Thymus (tissue), 11 donors: ENCODE data around the gene LRRC4C. TPM values are rescaled to one million over a fixed set of nuclear protein-coding genes. Genes with fewer than 3 reads are reported as not detected.

Source experiments
- DNase-seq, 9 donors: peaks; one replicate each; pipeline ENCODE4 v3.0.0-alpha.2; 2013; ENCODE audit warnings: low spot score in 9 of 9, low read depth in 6 of 9, missing footprints in 1 of 9
- H3K27ac ChIP-seq, 2 donors: one replicate each; pipeline ENCODE4 v1.5.1; 2013; ENCODE audit warnings: control low read depth in 1 of 2, low read depth in 1 of 2, low read length in 1 of 2, mild to moderate bottlenecking in 1 of 2, moderate library complexity in 1 of 2
- H3K27me3 ChIP-seq, 2 donors: one replicate each; pipeline ENCODE4 v1.5.1; 2013; ENCODE audit warnings: low read length in 1 of 2; ENCODE audit not compliant: control insufficient read depth in 2 of 2, insufficient read depth in 1 of 2
- H3K36me3 ChIP-seq, 2 donors: one replicate each; pipeline ENCODE4 v1.5.1; 2013; ENCODE audit warnings: low read length in 1 of 2, mild to moderate bottlenecking in 1 of 2, moderate library complexity in 1 of 2; ENCODE audit not compliant: control insufficient read depth in 2 of 2, insufficient read depth in 2 of 2
- H3K4me1 ChIP-seq, 2 donors: one replicate each; pipeline ENCODE4 v1.5.1; 2013; ENCODE audit warnings: low read length in 2 of 2; ENCODE audit not compliant: control insufficient read depth in 2 of 2, insufficient read depth in 2 of 2
- H3K4me3 ChIP-seq, 2 donors: one replicate each; pipeline ENCODE4 v1.5.1; 2013; ENCODE audit warnings: low read length in 2 of 2, control low read depth in 1 of 2, mild to moderate bottlenecking in 1 of 2
- H3K9me3 ChIP-seq, 2 donors: one replicate each; pipeline ENCODE4 v1.5.1; 2013; ENCODE audit warnings: low read length in 1 of 2, mild to moderate bottlenecking in 1 of 2; ENCODE audit not compliant: control insufficient read depth in 2 of 2, insufficient read depth in 1 of 2
- WGBS: extraction: QIAGEN DNeasy Blood & Tissue Kit; methylation state at CpG from one replicate; pipeline ENCODE4 v1.1.7; 2013; 5-methylcytosine and 5-hydroxymethylcytosine counted together
- polyA plus RNA-seq: library from polyadenylated mRNA; stranded (reverse); fragments of 200-250 nt; gene quantifications from one replicate; pipeline ENCODE4 v1.2.3, GENCODE V29; 2013
- total RNA-seq: library from RNA; stranded (reverse); fragments of 120-200 nt; gene quantifications from one replicate; pipeline ENCODE4 v1.2.4, GENCODE V29; 2013
- donor health status: healthy.

The LRRC4C gene
- total and polyA plus RNA-seq, 2 donors: 0.30 to 1.6 TPM

DNA sequence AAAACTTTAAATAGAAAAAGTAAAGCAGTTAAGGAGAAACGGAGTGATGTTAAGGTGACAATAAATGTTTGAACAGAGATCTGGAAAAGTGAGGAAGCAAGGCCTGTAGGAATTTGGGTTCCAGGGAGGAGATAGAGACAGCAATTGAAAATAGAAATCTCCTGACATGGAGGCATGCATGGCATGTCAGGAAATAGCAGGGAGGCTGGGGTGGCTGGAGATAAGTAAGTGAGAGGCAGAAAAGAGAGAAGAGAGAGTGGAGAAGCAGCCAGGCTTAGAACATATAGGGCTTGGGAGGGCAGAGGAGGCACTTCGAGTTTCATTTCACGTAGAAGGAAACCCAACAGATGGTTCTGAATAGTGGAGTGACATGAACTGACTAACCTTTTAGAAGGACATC, 185.5 kb downstream of the LRRC4C start:
- Histone ChIP-seq H3K27me3 (no peaks in the 10 kb centered on the region), H3K4me3 (no peak overlapping the region), H3K9me3 (no peaks in the 10 kb centered on the region), H3K4me1 (no peaks in the 10 kb centered on the region), H3K27ac (no peak overlapping the region), H3K36me3 (no peaks in the 10 kb centered on the region)
- DNase-seq: no peak
- 95% methylated on average over 3 of the region's 3 CpGs for WGBS

DNA sequence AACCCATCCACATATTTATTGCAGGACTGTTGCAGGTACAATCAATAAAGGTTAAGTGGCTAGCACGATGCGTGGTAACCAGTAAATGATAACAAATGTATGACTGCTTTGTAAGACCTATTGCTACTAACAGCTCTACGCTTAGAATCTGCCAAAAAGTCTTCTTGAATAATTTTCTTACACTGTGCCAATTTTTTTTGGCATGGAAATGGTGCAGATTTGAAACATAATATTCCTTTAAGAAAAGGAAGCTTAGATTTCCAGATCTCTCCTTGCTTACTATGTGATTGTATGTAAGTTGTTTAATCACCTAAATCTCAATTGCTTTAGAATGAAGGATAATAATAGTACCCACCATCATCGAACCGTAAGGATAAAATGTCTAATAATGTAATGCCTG, 192.0 kb downstream of the LRRC4C start:
- 83% methylated on average over 5 of the region's 5 CpGs for WGBS
- DNase-seq: no peak

DNA sequence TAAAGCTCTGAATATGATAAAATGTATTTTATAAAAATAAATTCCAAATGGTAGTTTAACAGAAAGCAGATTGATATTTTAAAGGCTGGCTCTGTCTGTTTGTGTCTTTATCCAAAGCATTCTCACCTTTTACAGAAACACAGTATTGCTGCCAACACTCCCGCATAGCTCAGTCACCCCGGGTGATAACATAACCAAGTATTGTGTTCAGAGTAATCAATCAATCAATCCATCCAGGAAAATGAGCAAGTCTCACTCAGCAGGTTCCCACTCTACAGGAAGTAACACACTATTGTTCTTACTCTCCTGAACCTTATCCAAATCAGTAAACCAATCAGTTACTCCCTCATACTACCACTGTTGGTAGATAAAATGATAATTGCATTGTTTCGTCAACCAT, 203.4 kb downstream of the LRRC4C start:
- 52% methylated on average over 3 of the region's 3 CpGs for WGBS
- H3K9me3 ChIP-seq: no peaks in the 10 kb centered on the region
- no peak overlapping the region for H3K4me3 ChIP-seq
- no peaks in the 10 kb centered on the region for H3K4me1 ChIP-seq
- no peaks in the 10 kb centered on the region for H3K27me3 ChIP-seq
- DNase-seq: no peak
- no peak overlapping the region for H3K27ac ChIP-seq
- H3K36me3 ChIP-seq: no peaks in the 10 kb centered on the region

More for the DNA sequence above, 192.0 kb downstream of the LRRC4C start:
- no peak overlapping the region for H3K27ac ChIP-seq
- H3K9me3 ChIP-seq: no peaks in the 10 kb centered on the region
- no peaks in the 10 kb centered on the region for H3K4me1 ChIP-seq
- H3K36me3 ChIP-seq: no peaks in the 10 kb centered on the region
- H3K27me3 ChIP-seq: no peaks in the 10 kb centered on the region
- H3K4me3 ChIP-seq: no peak overlapping the region

DNA sequence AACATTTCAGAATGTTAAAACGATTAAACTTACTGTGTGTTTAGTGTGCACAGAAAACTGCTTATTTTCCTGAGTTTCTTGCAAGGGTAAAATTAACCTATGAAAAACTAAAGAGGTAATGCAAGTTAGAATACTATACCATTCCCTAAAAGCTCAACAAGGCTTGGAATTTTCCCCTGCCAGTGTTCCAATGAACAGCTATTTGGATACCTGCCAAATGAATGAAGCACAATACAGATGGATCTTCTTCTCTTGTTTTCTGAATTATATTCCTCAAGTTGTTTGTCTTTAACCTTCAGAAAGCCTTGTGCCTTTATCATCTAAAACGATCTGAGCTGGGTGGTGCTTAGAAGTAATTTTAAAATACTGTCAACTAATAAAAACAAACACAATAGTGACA, 204.5 kb downstream of the LRRC4C start:
- DNase-seq: no peak
- Histone ChIP-seq H3K27me3 (no peaks in the 10 kb centered on the region), H3K4me3 (no peak overlapping the region), H3K27ac (no peak overlapping the region), H3K9me3 (no peaks in the 10 kb centered on the region), H3K36me3 (no peaks in the 10 kb centered on the region), H3K4me1 (no peaks in the 10 kb centered on the region)
- WGBS: 73% methylated on average over 2 of the region's 2 CpGs

DNA sequence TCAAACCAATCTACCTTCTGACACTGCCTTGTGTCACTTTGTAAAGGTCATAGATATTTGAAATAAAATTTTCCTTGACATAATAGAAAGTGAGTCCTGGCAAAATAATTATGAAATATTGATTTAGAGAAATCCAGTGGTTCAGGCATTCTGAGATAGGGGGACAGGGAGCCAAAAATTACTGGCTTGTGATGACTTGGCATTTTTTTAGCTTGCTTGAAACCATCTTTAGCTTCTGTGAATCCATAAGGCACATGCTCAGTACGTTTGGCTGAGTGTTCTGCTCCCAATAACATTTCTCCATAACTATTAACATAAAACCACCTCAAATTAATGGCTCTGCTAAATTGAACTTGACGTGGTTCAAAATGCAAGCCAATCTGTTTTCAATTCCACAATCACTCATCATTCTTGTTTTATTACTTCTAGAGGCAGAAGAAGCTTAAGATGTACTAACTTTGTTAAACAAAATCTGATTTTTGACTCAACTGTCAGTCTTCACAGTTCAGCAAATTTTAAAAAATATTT, 209.0 kb downstream of the LRRC4C start:
- Histone ChIP-seq H3K36me3 (no peaks in the 10 kb centered on the region), H3K4me3 (no peak overlapping the region), H3K27ac (no peak overlapping the region), H3K27me3 (no peaks in the 10 kb centered on the region), H3K4me1 (no peaks in the 10 kb centered on the region), H3K9me3 (no peaks in the 10 kb centered on the region)
- DNase-seq: no peak
- 72% methylated on average over 2 of the region's 2 CpGs for WGBS

- no peak for DNase-seq
- no peak overlapping the region for H3K27ac ChIP-seq
- no peaks in the 10 kb centered on the region for H3K27me3 ChIP-seq
- H3K4me3 ChIP-seq: no peak overlapping the region
- 81% methylated on average over 5 of the region's 5 CpGs for WGBS
- H3K9me3 ChIP-seq: no peaks in the 10 kb centered on the region
- H3K4me1 ChIP-seq: no peaks in the 10 kb centered on the region
- no peaks in the 10 kb centered on the region for H3K36me3 ChIP-seq
Measured at GRCh38 chr11:41247621-41248020, 211.8 kb downstream of the LRRC4C start.

DNA sequence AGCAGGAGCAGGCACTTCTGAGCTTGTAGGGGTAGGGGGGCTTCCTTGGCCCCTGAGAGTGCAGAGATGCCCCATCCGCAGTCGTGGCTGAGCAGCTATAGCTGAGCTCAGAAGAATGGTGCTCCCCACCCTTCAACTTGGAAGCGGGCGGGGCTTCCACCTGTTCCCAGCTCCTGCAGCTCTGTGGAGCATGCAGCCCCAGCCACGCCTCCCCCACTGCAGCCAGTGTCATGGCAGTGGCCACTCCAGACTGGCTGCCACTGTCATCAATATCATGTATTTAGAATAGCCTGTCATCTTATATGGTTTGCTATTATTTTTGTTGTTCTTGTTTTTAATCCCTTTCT, 213.1 kb downstream of the LRRC4C start:
- Histone ChIP-seq H3K9me3 (no peaks in the 10 kb centered on the region), H3K4me3 (no peak overlapping the region), H3K27me3 (no peaks in the 10 kb centered on the region), H3K4me1 (no peaks in the 10 kb centered on the region), H3K27ac (no peak overlapping the region), H3K36me3 (no peaks in the 10 kb centered on the region)
- no peak for DNase-seq
- 91% methylated on average over 5 of the region's 5 CpGs for WGBS

DNA sequence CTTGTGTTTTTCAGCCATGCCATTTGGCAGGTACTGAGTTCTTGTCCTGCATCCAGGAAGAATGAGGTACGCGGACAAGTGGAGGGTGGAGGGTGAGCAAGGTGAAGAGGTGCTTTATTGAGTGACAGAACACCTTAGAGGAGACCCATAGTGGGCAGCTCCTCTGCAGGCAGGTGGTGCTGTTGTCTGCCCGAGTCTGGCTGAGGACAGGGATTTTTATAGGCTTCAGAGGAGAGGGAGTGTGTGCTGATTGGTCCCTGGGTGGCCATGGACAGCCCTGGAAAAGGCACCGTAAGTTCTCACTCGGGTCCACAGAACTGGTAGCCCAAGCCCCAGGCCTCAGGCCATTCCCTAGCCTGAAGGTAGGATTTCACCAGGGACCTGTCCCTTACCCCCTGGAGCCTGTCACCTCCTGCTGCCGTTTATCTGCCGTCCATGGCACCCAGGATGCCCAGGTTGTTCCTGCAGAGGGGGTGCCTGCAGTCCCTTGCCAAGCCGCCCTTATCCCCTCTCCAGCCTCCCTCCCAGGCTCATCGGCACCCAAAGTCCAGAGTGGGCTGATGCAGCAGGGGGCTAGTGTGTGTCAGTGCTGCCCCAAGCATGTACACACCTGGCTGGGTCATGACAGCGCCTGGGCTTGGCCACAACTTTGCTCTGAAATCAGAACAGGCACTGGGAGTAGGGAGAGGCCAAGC, 213.6 kb downstream of the LRRC4C start:
- Histone ChIP-seq H3K4me3 (no peak overlapping the region), H3K36me3 (no peaks in the 10 kb centered on the region), H3K4me1 (no peaks in the 10 kb centered on the region), H3K27me3 (no peaks in the 10 kb centered on the region), H3K27ac (no peak overlapping the region), H3K9me3 (no peaks in the 10 kb centered on the region)
- 91% methylated on average over 10 of the region's 10 CpGs for WGBS
- no peak for DNase-seq

GRCh38 chr11:41245184-41245583, 214.3 kb downstream of the LRRC4C start:
- no peaks in the 10 kb centered on the region for H3K27me3 ChIP-seq
- no peak for DNase-seq
- no peak overlapping the region for H3K4me3 ChIP-seq
- H3K9me3 ChIP-seq: no peaks in the 10 kb centered on the region
- H3K4me1 ChIP-seq: no peaks in the 10 kb centered on the region
- 91% methylated on average over 10 of the region's 10 CpGs for WGBS
- H3K36me3 ChIP-seq: no peaks in the 10 kb centered on the region
- no peak overlapping the region for H3K27ac ChIP-seq
